Karpas-422 (cell line): ENCODE data around the gene TM7SF2. TPM values are rescaled to one million over a fixed set of nuclear protein-coding genes. Genes with fewer than 3 reads are reported as not detected.

Source experiments
- DNase-seq: peaks from one replicate; pipeline ENCODE4 v3.0.0-alpha.2; 2015
- H2AFZ ChIP-seq: fragments of 200-600 bp; sonication (generic); 2 replicates; pipeline ENCODE4 v1.6.1; 2014; ENCODE audit warnings: antibody characterized with exemption, low read length, mixed read lengths
- H3K27ac ChIP-seq: fragments of 200-600 bp; sonication (generic); 2 replicates; pipeline ENCODE4 v1.5.1; 2014; ENCODE audit warnings: mild to moderate bottlenecking, low read length, moderate library complexity
- H3K27me3 ChIP-seq: fragments of 200-600 bp; sonication (generic); 2 replicates; pipeline ENCODE4 v1.6.1; 2014; ENCODE audit warnings: low read length, mixed read lengths
- H3K36me3 ChIP-seq: fragments of 200-600 bp; sonication (generic); 2 replicates; pipeline ENCODE4 v1.6.1; 2014; ENCODE audit warnings: low read length, mixed read lengths; ENCODE audit not compliant: insufficient read depth
- H3K4me1 ChIP-seq: fragments of 200-600 bp; sonication (generic); 2 replicates; pipeline ENCODE4 v1.6.1; 2014; ENCODE audit warnings: mild to moderate bottlenecking, low read length, mixed read lengths
- H3K4me2 ChIP-seq: fragments of 200-600 bp; sonication (generic); 2 replicates; pipeline ENCODE4 v1.6.1; 2014; ENCODE audit warnings: low read length, low read depth, mild to moderate bottlenecking; ENCODE audit not compliant: poor library complexity, severe bottlenecking
- H3K4me3 ChIP-seq: fragments of 200-600 bp; sonication (generic); 2 replicates; pipeline ENCODE4 v1.5.1; 2014; ENCODE audit warnings: mild to moderate bottlenecking, antibody characterized with exemption, low read length, mixed read lengths
- H3K79me2 ChIP-seq: fragments of 200-600 bp; sonication (generic); 2 replicates; pipeline ENCODE4 v1.6.1; 2014; ENCODE audit warnings: mild to moderate bottlenecking, low read length, mixed read lengths
- H3K9ac ChIP-seq: fragments of 200-600 bp; sonication (generic); 2 replicates; pipeline ENCODE4 v1.6.0; 2014; ENCODE audit warnings: low read length
- H3K9me2 ChIP-seq: fragments of 200-600 bp; sonication (generic), shearing (Covaris generic); replicated peaks from 2 replicates; pipeline ENCODE4 v1.6.0; 2014; ENCODE audit warnings: mild to moderate bottlenecking, low read length, moderate library complexity; ENCODE audit not compliant: insufficient read depth
- H3K9me3 ChIP-seq: fragments of 300-700, 200-600 bp; sonication (generic); 2 replicates; pipeline ENCODE4 v1.6.1; 2014; ENCODE audit warnings: low read length, mixed read lengths
- H4K20me1 ChIP-seq: fragments of 200-600 bp; sonication (generic); 2 replicates; pipeline ENCODE4 v1.6.1; 2014; ENCODE audit warnings: mild to moderate bottlenecking, antibody characterized with exemption, low read length, low read depth; ENCODE audit not compliant: insufficient read depth
- total RNA-seq: library from RNA; depleted of rRNA; stranded (reverse); fragments of >200 nt; shearing (Covaris generic); gene quantifications from 2 replicates; pipeline ENCODE4 v1.2.3, GENCODE V29; 2014; ENCODE audit warnings: low replicate concordance

Gene TM7SF2
- total RNA-seq, 1 experiment from 2014 or later, result 160 TPM

- peaks cover 70% of the 10 kb centered on the region for H3K4me1 ChIP-seq
- DNase-seq, result peak; percentile 97
- peak overlapping the region; percentile 99 for H3K9ac ChIP-seq
- H3K27ac ChIP-seq, result peak overlapping the region; percentile 100
- H2AFZ ChIP-seq, result no peak overlapping the region
- peak overlapping the region; percentile 91 for H3K4me3 ChIP-seq
- H3K4me2 ChIP-seq, result peak overlapping the region; percentile 98
- H3K79me2 ChIP-seq, result peaks cover 27% of the 10 kb centered on the region
- no peaks in the 10 kb centered on the region for H3K9me3 ChIP-seq
- peaks cover 43% of the 10 kb centered on the region for H3K36me3 ChIP-seq
- H3K9me2 ChIP-seq, result no peaks in the 10 kb centered on the region
- H3K27me3 ChIP-seq, result no peaks in the 10 kb centered on the region
- H4K20me1 ChIP-seq, result peaks cover 34% of the 10 kb centered on the region; the same call in 1 of the 2 replicates
Observed at GRCh38 chr11:65132238-65132987, 20.7 kb downstream of the TM7SF2 start.

DNA sequence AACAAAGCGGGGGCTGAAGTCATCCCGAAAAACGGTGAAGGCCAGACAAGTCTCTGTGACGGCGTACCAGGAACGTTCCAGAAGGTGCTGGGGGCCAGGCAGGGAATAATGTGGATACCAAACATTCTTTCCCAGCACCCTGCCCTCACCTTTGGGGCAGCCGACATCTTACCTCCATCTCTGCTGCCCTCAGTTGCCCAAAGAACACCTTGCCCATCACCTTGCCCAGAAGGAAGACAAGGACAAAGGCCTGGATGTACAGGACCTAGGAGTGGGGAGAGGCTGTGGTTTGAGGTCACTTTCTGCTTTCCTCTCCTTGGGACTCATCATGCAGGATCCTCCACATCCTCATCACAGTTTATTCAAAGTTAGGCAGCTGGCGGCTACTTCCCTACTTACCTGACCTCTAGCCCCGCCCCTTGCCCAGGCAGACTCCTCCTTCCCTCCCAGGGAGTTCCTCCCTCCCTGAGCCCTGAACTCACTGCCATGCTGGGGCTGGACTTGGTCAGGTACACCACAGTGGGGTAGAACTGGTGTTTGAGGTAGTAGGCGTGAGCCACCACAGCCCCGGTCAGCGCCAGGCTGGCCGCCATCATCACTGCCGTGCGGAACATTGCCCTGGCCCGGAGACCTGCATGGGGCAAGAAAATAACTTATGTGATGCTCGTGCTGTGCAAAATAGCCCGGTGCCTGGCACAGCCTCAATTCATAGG is 21.5 kb downstream of the TM7SF2 start:
- peak; percentile 95 for DNase-seq
- Histone ChIP-seq H3K9me3 (no peaks in the 10 kb centered on the region), H3K79me2 (peaks cover 27% of the 10 kb centered on the region), H3K4me2 (peak overlapping the region; percentile 98), H3K4me3 (peak overlapping the region; percentile 91), H3K27ac (peak overlapping the region; percentile 100), H4K20me1 (peaks cover 34% of the 10 kb centered on the region; the same call in 1 of the 2 replicates), H2AFZ (no peak overlapping the region), H3K27me3 (no peaks in the 10 kb centered on the region), H3K9ac (peak overlapping the region; percentile 99), H3K36me3 (peaks cover 36% of the 10 kb centered on the region), H3K9me2 (no peaks in the 10 kb centered on the region), H3K4me1 (peaks cover 63% of the 10 kb centered on the region)

DNA sequence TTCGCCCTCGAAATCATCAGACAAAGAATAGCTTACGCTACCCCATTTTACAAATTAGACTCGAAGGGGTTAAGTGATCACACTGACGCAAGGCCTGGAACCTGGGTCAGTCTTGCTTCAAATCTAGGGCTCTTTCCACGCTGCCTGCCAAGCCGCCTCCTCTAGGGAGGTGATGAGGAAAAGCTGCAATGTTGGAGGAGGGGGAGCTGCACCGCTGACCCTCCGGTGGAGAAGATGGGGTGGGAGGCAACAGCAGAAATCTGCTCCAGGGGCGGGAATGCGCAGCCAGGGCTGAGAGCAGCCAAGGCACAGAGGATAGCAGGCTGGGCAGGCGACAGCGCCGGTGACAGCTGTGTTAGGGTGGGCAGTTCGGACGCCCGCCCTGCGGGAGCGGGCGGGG is 22.1 kb downstream of the TM7SF2 start:
- peak overlapping the region; percentile 91 for H3K4me3 ChIP-seq
- H3K79me2 ChIP-seq, result peaks cover 27% of the 10 kb centered on the region
- H3K4me2 ChIP-seq, result peak overlapping the region; percentile 98
- no peaks in the 10 kb centered on the region for H3K27me3 ChIP-seq
- peak overlapping the region; percentile 99 for H3K9ac ChIP-seq
- no peak overlapping the region for H2AFZ ChIP-seq
- H3K36me3 ChIP-seq, result peaks cover 30% of the 10 kb centered on the region
- no peaks in the 10 kb centered on the region for H3K9me2 ChIP-seq
- peak overlapping the region; percentile 100 for H3K27ac ChIP-seq
- peak; percentile 70 for DNase-seq
- H4K20me1 ChIP-seq, result peaks cover 34% of the 10 kb centered on the region; the same call in 1 of the 2 replicates
- no peaks in the 10 kb centered on the region for H3K9me3 ChIP-seq
- peaks cover 57% of the 10 kb centered on the region for H3K4me1 ChIP-seq

- Histone ChIP-seq H3K27me3 (no peaks in the 10 kb centered on the region), H3K9me2 (no peaks in the 10 kb centered on the region), H3K4me2 (peak within 1 kb of the TSS; percentile 98), H3K27ac (peak within 1 kb of the TSS; percentile 100), H2AFZ (peak within 1 kb of the TSS; percentile 87; the same call in 1 of the 2 replicates), H3K36me3 (peaks cover 23% of the 10 kb centered on the region), H3K9me3 (no peaks in the 10 kb centered on the region), H4K20me1 (peaks cover 28% of the 10 kb centered on the region; the same call in 1 of the 2 replicates), H3K4me3 (peak within 1 kb of the TSS; percentile 91), H3K9ac (peak within 1 kb of the TSS; percentile 99), H3K4me1 (peaks cover 50% of the 10 kb centered on the region), H3K79me2 (peaks cover 27% of the 10 kb centered on the region)
- DNase-seq, result peak; percentile 96
Observed at GRCh38 chr11:65134240-65134951, 22.7 kb downstream of the TM7SF2 start, which contains the start of gene SYVN1. Gene SYVN1, minus strand, starts transcription at chr11:65134519. Its CDS starts 918 bp downstream, at chr11:65133601.

DNA sequence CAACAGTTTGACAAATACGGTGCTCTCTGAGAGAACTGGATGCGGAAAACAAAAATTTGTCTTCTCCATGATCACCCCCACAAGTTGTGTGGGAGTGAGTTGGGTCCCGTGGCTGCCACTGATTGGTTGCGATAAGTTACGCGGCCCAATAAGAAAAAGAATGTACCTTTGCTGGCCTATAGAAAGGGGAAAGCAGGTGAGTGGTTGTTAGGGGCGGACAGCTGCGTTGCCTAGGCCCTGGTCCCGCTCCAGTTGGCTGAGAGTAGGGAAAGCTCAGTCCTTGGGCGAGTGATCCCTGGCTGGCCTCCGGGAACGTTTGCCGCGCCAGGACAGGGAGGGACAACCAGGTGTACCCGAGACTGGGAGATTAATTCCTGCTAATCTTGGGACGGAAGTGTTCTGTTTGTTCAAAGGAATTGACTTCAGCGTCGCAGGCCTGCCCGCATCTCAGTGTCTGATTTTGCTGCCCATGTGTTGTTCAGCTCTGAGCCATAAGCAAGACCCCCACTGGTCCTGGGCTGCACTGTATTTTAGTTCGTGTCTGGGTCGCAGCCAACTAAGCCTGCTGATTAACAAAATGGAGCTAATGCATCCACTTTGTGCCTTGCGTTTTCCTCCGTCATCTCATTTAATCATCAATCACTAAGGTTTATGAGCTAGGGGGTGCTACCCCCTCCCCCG is 23.4 kb downstream of the TM7SF2 start:
- H3K9me3 ChIP-seq, result no peaks in the 10 kb centered on the region
- peaks cover 21% of the 10 kb centered on the region; the same call in 1 of the 2 replicates for H4K20me1 ChIP-seq
- H3K4me2 ChIP-seq, result peak overlapping the region; percentile 98
- peaks cover 44% of the 10 kb centered on the region for H3K4me1 ChIP-seq
- H3K27ac ChIP-seq, result peak overlapping the region; percentile 100
- peaks cover 16% of the 10 kb centered on the region for H3K36me3 ChIP-seq
- peaks cover 27% of the 10 kb centered on the region for H3K79me2 ChIP-seq
- H3K4me3 ChIP-seq, result peak overlapping the region; percentile 91
- no peaks in the 10 kb centered on the region for H3K9me2 ChIP-seq
- peak overlapping the region; percentile 99 for H3K9ac ChIP-seq
- H3K27me3 ChIP-seq, result no peaks in the 10 kb centered on the region
- DNase-seq, result peak; percentile 97
- peak overlapping the region; percentile 87; the same call in 1 of the 2 replicates for H2AFZ ChIP-seq

- Histone ChIP-seq H3K36me3 (peaks cover 13% of the 10 kb centered on the region), H3K9ac (peak overlapping the region; percentile 99), H3K4me1 (peaks cover 44% of the 10 kb centered on the region), H3K4me3 (peak overlapping the region; percentile 91), H3K9me3 (no peaks in the 10 kb centered on the region), H3K27me3 (no peaks in the 10 kb centered on the region), H4K20me1 (peaks cover 18% of the 10 kb centered on the region; the same call in 1 of the 2 replicates), H3K9me2 (no peaks in the 10 kb centered on the region), H2AFZ (no peak overlapping the region), H3K27ac (peak overlapping the region; percentile 100), H3K79me2 (peaks cover 27% of the 10 kb centered on the region), H3K4me2 (peak overlapping the region; percentile 98)
- DNase-seq, result peak; percentile 31
Observed at GRCh38 chr11:65135633-65136145, 24.0 kb downstream of the TM7SF2 start.

GRCh38 chr11:65136515-65137096 is 24.9 kb downstream of the TM7SF2 start:
- peak overlapping the region; percentile 98 for H3K4me2 ChIP-seq
- no peaks in the 10 kb centered on the region for H3K9me2 ChIP-seq
- H3K36me3 ChIP-seq, result peaks cover 5% of the 10 kb centered on the region
- H3K4me3 ChIP-seq, result peak overlapping the region; percentile 91; the same call in 1 of the 2 replicates
- no peaks in the 10 kb centered on the region for H3K27me3 ChIP-seq
- no peaks in the 10 kb centered on the region for H3K9me3 ChIP-seq
- H4K20me1 ChIP-seq, result peaks cover 10% of the 10 kb centered on the region; the same call in 1 of the 2 replicates
- H3K4me1 ChIP-seq, result peaks cover 44% of the 10 kb centered on the region
- DNase-seq, result peak; percentile 50
- peak overlapping the region; percentile 99; the same call in 1 of the 2 replicates for H3K9ac ChIP-seq
- H3K27ac ChIP-seq, result peak overlapping the region; percentile 16; the same call in 1 of the 2 replicates
- H2AFZ ChIP-seq, result no peak overlapping the region
- H3K79me2 ChIP-seq, result peaks cover 20% of the 10 kb centered on the region
